ENCODE results near the gene OTUD3. TPM values are rescaled to one million over a fixed set of nuclear protein-coding genes. Genes with fewer than 3 reads are reported as not detected.
"Not testable (repeated sequence)": the region's sequence is repeated elsewhere in the genome, so short reads cannot be mapped to it uniquely, and the experiment has no call there.

OTUD3 gene
- total and polyA plus RNA-seq, 9 of the 15 experiments (the other 6 are each of a cell fraction or from before 2014, with no cell fraction given), result 2.0 to 16.6 (median 11.0) TPM

GRCh38 chr1:19879661-19880060 is 2.5 kb upstream of the OTUD3 start:
- intact Hi-C loops (cut with micrococcal nuclease), result no loop called here
- WGBS (ENCODE audit: insufficient coverage, low coverage, missing lambda C conversion rate), result 91% methylated on average over 4 of the region's 4 CpGs

GRCh38 chr1:19880841-19881240 is 1.4 kb upstream of the OTUD3 start:
- H2AFZ ChIP-seq (ENCODE audit: low read depth, low read length); H3K4me2 ChIP-seq (ENCODE audit: insufficient read depth, low read length); FAIRE-seq; BruUV-seq (replicated peaks); H3K9me3 ChIP-seq (replicated peaks; ENCODE audit: control insufficient read depth, insufficient read depth, low read depth, low read length); H3K27ac ChIP-seq (ENCODE audit: extremely low read depth, low read depth, low read length); CTCF ChIA-PET (ENCODE audit: low intra/inter-chr PET ratio); ATAC-seq; H4K20me1 ChIP-seq (replicated peaks; ENCODE audit: control insufficient read depth, insufficient read depth, low read length); H3K9ac ChIP-seq (ENCODE audit: insufficient read depth in 1 of 2, low read depth in 2 of 2, low read length in 2 of 2); H3K27me3 ChIP-seq (ENCODE audit: control insufficient read depth in 2 of 2, insufficient read depth in 2 of 2, low read length in 2 of 2); H3K4me3 ChIP-seq; intact Hi-C loops (cut with micrococcal nuclease); DNase-seq (ENCODE audit: extremely low read depth in 1 of 4, low spot score in 3 of 4); H3K9me1 ChIP-seq (ENCODE audit: control insufficient read depth, insufficient read depth, low read length); in situ Hi-C loops (cut with MboI): not testable (repeated sequence)
- TF ChIP-seq KDM1A (IDR thresholded peaks at IDR 0.05), result peak; percentile 47 to 68; a peak in 2 of 4 replicates
- peak; percentile 90 for TF ChIP-seq BCOR (IDR thresholded peaks at IDR 0.05)
- TF ChIP-seq RBM25 (IDR thresholded peaks at IDR 0.05; ENCODE audit: low read depth, low read length, severe bottlenecking), result peak; percentile 30
- 0 out of 2 replicates have a peak, but pooled peaks have one; percentile 31 for TF ChIP-seq HDAC2 (IDR thresholded peaks at IDR 0.05)
- peak; percentile 58; the same call in 1 of the 2 replicates for TF ChIP-seq SMARCA5 (IDR thresholded peaks at IDR 0.05)
- TF ChIP-seq ZNF146 (CRISPR knock-in tag; IDR thresholded peaks at IDR 0.05; ENCODE audit: unreplicated experiment), result peak; percentile 98
- 33% methylated on average over 5 of the region's 5 CpGs for WGBS (ENCODE audit: insufficient coverage, low coverage, missing lambda C conversion rate)
- Histone ChIP-seq H3K36me3 (ENCODE audit: control insufficient read depth, insufficient read depth, low read length) (peaks cover 15% of the 10 kb centered on the region), H3K79me2 (ENCODE audit: control insufficient read depth, insufficient read depth, low read length) (peaks cover 37% of the 10 kb centered on the region), H3K4me1 (replicated peaks in 1 of 2; ENCODE audit: control insufficient read depth in 2 of 2, insufficient read depth in 2 of 2, low read length in 2 of 2) (peaks cover 20 to 22% of the 10 kb centered on the region in 2 experiments; a peak in 4 of 5 replicates)
- POLR2A ChIA-PET, result interaction anchor here (0.7 to 2.2 kb wide), 3 partner anchors 8 to 47 kb away, joined by 3 to 7 read pairs (median 4); no protein-coding TSS in a partner anchor

More at GRCh38 chr1:19879661-19880060, 2.5 kb upstream of the OTUD3 start:
- Histone ChIP-seq H3K9ac (ENCODE audit: insufficient read depth in 1 of 2, low read depth in 2 of 2, low read length in 2 of 2) (no peak overlapping the region), H3K9me1 (ENCODE audit: control insufficient read depth, insufficient read depth, low read length) (peaks cover 2% of the 10 kb centered on the region), H3K36me3 (ENCODE audit: control insufficient read depth, insufficient read depth, low read length) (peaks cover 6% of the 10 kb centered on the region; the same call in 2 of the 3 replicates), H3K79me2 (ENCODE audit: control insufficient read depth, insufficient read depth, low read length) (peaks cover 25% of the 10 kb centered on the region), H4K20me1 (replicated peaks; ENCODE audit: control insufficient read depth, insufficient read depth, low read length) (no peaks in the 10 kb centered on the region), H3K4me3 (no peak overlapping the region), H3K4me1 (replicated peaks in 1 of 2; ENCODE audit: control insufficient read depth in 2 of 2, insufficient read depth in 2 of 2, low read length in 2 of 2) (peaks cover 17 to 20% of the 10 kb centered on the region in 2 experiments; a peak in 4 of 5 replicates), H3K4me2 (ENCODE audit: insufficient read depth, low read length) (no peak overlapping the region), H3K27me3 (ENCODE audit: control insufficient read depth in 2 of 2, insufficient read depth in 2 of 2, low read length in 2 of 2) (peaks cover 0 to 8% of the 10 kb centered on the region in 2 experiments; a peak in 1 of 5 replicates), H2AFZ (ENCODE audit: low read depth, low read length) (0 out of 2 replicates have a peak overlapping the region, but pooled peaks have one; percentile 82), H3K27ac (ENCODE audit: extremely low read depth, low read depth, low read length) (no peak overlapping the region), H3K9me3 (replicated peaks; ENCODE audit: control insufficient read depth, insufficient read depth, low read depth, low read length) (no peaks in the 10 kb centered on the region)
- CTCF ChIA-PET (ENCODE audit: low intra/inter-chr PET ratio), result no interaction called here
- BruUV-seq (replicated peaks), result no TSS peak
- POLR2A ChIA-PET, result no interaction called here
- in situ Hi-C loops (cut with MboI), result no loop called here
- no peak for DNase-seq (ENCODE audit: extremely low read depth in 1 of 4, low spot score in 3 of 4)
- FAIRE-seq, result no peak
- TF ChIP-seq ZNF696 (CRISPR knock-in tag; conservative IDR thresholded peaks at IDR 0.05), result no peak
- no peak for TF ChIP-seq RFX7 (CRISPR knock-in tag; IDR thresholded peaks at IDR 0.05)
- TF ChIP-seq KLF6 (CRISPR knock-in tag; IDR thresholded peaks at IDR 0.05; ENCODE audit: borderline replicate concordance), result no peak
- no peak for TF ChIP-seq ZNF212 (CRISPR knock-in tag; IDR thresholded peaks at IDR 0.05)
- TF ChIP-seq NR2C1 (IDR thresholded peaks at IDR 0.05), result no peak
- no peak for TF ChIP-seq NR2C1 (tag; IDR thresholded peaks at IDR 0.05)
- TF ChIP-seq KAT2B (IDR thresholded peaks at IDR 0.05; ENCODE audit: low read depth, low read length), result no peak
- no peak for ATAC-seq
